ENCODE results near the gene RAP2B.

The RAP2B gene

GRCh38 chr3:153210146-153210545, 48.1 kb downstream of the RAP2B start:
- DNase-seq, result no peak

- DNase-seq, result no peak
Observed at GRCh38 chr3:153210660-153211059, 48.6 kb downstream of the RAP2B start.

GRCh38 chr3:153215497-153215896, 53.5 kb downstream of the RAP2B start:
- DNase-seq, result no peak

- DNase-seq, result no peak
Observed at GRCh38 chr3:153215966-153216365, 53.9 kb downstream of the RAP2B start.

- DNase-seq, result no peak
Observed at GRCh38 chr3:153216928-153217327, 54.9 kb downstream of the RAP2B start.

GRCh38 chr3:153219146-153219545, 57.1 kb downstream of the RAP2B start:
- no peak for DNase-seq
